GM18867 (cell line): ENCODE measurements around the gene RASA2.

Source experiments
- ATAC-seq: cut with Tn5 transposase; IDR thresholded peaks from one replicate; pipeline ENCODE4 v1.9.1; 2021; ENCODE audit warnings: mild to moderate bottlenecking, moderate library complexity; ENCODE audit not compliant: unreplicated experiment

Gene RASA2

DNA sequence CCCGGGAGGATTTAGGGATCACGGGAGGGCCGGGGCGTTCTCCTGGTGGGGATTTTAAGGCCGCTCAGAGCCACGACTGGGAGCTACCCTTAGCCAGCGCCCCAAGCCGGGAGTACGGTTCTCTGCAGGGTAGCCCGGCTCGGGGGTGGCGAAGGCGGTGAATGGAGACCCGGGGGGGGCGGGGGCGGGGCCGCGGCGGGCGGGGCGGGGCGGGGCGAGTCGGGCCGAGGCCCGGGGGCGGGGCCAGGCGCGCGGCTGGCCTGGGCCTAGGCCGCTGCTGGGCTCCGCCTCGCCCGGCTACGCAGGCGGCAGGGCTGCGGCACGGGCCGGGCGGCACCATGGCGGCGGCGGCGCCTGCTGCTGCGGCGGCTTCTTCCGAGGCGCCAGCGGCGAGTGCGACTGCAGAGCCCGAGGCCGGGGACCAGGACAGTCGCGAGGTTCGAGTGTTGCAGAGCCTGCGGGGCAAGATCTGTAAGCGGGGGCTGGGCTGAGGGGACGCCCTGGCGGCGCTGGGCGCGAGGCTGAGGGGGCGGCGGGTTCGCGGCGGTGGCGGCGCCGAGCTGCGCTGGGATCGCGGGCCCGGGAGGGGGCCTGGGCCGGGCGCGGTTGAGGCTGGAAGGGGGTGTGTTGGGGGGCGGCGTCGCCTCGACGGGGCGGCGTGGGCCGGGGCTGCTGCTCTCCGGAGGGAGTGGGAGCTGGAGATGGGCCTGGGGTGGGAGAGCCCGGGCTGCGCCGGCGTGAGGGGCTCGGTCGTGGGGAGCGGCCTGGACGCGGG, at the start of gene RASA2:
Gene RASA2, plus strand, starts transcription at position 282 of the 775 bp plus-strand sequence. Its CDS starts 57 bp downstream, at position 339.
- ATAC-seq, result peak; percentile 67

DNA sequence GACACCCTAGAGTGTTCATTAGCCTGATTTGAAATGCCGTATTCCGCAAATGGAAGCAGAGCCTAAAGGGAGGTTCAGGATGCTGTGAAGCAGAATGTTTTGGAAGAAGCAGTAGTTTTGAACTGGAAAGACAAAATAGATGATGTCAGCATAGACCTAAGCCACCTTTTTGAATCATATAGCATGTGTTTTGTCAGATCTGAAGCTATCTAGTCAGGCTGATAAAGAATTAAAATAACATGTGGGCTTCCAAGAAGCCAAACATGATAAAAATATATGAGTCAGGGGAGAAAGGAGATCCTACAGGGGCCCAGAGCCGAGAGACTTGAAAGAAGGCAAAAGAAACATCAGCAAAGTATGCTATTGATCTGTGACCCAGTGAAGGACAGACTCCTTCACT, 47.2 kb upstream of the RASA2 start:
- ATAC-seq, result no peak

- ATAC-seq, result peak; percentile 21
These were observed 45.9 kb upstream of the RASA2 start for GRCh38 chr3:141440942-141441341.

DNA sequence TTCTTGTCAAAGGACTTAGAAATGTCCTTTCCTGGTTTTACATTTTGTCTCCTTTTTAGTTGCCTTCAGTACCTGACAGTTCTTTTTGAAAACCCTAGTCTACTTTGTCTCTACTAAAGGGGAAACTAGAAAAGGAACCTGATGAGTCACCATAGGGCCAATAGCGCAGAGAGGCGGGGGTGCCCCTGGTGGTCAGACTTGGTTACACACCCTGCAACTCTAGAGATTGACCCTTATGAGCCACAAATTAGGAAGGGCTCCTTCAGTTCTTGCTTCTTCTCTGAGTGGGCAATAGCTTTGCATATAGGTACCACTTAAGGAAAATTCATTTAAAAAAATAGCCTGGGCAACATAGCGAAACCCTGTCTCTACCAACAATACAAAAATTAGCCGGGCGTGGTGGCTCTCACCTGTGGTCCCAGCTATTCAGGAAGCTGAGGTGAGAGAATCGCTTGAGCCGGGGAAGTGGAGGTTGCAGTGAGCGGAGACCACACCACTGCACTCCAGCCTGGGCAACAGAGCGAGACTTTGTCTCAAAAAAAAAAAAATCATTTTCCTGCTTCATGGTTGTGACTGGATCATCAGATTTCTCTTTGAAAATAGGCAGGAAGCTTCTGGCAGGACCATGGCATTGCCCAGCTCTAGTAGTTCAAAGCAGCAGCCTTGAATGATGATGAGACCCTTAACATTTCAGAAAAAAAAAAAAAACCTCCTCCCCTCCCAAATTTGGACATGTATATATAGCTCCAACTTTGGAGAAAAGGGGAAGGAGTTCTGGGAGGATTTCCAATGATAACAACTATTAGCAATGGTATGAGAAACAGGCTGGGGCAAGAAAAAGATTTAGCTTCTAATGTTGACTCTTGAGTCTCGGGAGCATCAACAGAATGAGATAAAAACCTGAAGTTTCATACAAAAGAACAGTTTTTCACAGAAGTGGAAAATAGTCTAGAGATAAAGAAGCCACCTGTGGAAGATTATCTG, 45.2 kb upstream of the RASA2 start:
- peak; percentile 96 for ATAC-seq

DNA sequence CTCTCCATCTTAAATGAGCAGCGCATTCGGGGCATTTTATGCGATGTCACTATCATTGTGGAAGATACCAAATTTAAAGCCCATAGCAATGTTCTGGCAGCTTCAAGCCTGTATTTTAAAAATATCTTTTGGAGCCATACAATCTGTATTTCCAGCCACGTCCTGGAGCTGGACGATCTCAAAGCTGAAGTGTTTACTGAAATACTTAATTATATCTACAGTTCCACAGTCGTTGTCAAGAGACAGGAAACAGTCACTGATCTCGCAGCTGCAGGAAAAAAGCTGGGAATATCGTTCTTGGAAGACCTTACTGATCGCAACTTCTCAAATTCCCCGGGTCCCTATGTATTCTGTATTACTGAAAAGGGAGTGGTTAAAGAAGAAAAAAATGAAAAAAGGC, 44.4 kb upstream of the RASA2 start:
- no peak for ATAC-seq

DNA sequence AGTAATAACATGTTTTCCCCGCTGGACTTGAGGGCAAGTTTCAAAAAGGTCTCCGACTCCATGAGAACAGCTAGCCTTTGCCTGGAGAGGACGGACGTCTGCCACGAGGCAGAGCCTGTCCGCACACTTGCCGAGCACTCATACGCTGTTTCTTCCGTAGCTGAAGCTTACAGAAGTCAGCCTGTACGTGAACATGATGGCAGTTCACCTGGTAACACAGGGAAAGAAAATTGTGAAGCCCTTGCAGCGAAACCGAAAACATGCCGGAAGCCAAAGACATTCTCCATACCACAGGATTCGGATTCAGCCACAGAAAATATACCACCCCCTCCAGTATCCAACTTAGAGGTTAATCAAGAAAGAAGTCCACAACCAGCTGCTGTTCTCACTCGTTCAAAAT, 43.9 kb upstream of the RASA2 start:
- ATAC-seq, result no peak

GRCh38 chr3:141444586-141445285, 42.1 kb upstream of the RASA2 start:
- no peak for ATAC-seq

GRCh38 chr3:141445990-141446389, 40.8 kb upstream of the RASA2 start:
- ATAC-seq, result no peak

GRCh38 chr3:141446737-141447136, 40.1 kb upstream of the RASA2 start:
- ATAC-seq, result no peak

- ATAC-seq, result no peak
These were observed 39.4 kb upstream of the RASA2 start for GRCh38 chr3:141447383-141447782.

DNA sequence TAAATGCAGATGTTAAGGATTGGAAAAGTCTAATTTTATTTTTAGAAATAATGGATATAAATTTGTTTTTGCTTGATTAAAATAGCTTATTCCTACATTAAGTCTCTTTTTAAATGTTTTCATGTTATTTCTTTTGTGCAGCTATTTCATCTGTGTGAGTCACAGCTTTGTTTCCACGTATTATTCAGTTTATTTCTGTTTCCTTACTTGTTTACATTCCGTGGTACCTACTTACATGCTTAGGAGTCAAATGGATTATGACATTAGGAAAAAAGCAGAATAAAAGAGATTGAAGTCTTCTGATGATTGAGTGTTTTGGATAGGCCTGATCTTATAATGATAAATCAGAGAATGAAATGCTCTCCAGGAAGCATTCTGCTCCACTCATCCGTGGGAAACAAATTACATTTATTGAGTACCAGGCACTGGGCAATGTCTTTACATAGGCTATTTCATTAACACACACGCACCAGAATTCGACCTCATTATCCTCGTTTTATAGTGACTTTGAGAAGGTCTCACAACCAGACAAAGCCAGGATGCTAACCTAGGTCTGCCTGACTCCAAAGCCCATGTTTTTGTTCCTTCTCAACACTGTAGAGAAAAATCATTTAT, 38.1 kb upstream of the RASA2 start:
- no peak for ATAC-seq

DNA sequence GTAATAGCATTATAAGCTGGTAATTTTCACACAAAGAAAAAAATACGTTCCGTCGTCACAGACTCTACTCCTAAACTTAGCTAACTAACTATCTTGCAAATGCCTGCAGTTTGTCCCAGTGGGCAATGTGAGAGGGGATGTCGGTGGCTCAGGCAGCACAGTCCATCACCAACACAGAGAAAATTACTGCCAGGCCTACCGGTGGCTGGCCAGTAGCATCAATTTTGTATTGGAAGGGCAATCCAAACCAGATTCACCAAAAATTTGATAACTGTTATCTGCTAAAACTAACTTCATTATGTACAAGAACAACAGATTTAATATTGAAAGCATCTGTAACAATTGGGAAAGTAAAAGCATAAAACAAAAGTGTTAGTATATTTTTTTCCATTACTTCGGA, 37.4 kb upstream of the RASA2 start:
- ATAC-seq, result no peak

DNA sequence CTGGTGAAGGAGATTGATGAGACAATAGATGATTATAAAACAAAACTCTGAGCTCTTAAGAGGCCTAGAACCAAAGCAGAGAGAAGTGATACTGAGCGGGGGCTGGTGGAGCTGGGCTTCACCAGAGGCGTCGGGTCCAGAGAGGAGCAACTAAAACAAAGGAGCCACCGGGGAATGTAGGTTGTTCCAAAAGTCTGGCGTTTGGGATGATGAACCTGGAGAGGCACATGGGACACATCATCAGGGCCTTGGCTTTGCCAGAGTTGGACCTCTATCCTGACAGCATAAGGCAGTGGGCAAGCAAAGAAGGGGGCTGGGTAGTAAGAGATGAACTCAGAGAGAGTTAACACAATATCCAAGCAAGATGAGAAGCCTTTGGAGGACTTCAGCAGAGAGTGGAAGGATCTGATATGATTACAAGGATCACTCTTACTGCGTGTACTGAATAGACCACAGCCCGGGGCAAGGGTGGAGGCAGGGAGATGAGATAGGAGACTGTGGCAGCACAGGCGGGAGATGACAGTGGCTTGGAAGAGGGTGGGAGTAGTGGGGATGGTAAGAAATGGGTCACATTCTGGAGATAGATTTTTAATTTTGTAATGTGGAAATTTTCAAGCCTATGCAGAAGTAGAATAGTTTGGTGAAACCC, 36.0 kb upstream of the RASA2 start:
- ATAC-seq, result no peak

GRCh38 chr3:141452045-141452444, 34.8 kb upstream of the RASA2 start:
- peak; percentile 64 for ATAC-seq

GRCh38 chr3:141452773-141453172, 34.1 kb upstream of the RASA2 start:
- ATAC-seq, result no peak

DNA sequence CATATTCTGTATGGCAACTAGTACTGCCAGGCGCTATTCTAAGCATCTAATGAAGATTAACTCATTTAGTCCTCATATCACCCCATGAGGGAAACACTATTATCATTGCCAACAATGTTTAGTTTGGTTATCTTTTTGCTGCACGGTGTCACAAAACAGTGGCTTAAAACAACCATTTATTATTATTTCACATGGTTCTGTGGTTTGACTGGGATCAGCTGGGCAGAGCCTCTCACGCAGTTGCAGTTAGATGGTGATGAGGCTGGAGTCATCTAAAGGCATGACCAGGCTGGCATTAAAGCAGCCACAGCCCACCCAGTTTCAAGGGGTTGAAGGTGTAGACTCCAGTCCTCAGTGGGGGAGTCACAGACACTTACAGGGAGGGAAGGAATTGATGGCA, 32.8 kb upstream of the RASA2 start:
- no peak for ATAC-seq

- peak; percentile 52 for ATAC-seq
These were observed 31.8 kb upstream of the RASA2 start for GRCh38 chr3:141454906-141455602.

GRCh38 chr3:141455603-141456300, 31.1 kb upstream of the RASA2 start:
- no peak for ATAC-seq

GRCh38 chr3:141456301-141456625, 30.6 kb upstream of the RASA2 start:
- ATAC-seq, result no peak
